Testis (tissue), 2 donors: ENCODE results near the gene PROSER2.

Experiments
- CTCF ChIP-seq, 3 experiments: fragments of 450-650 bp in 2 of 3; fragments of 200-600 bp in 1 of 3; sonication (generic) in 1 of 3; IDR thresholded peaks; one replicate each; pipeline ENCODE4 v1.5.1; 2016 to 2019; ENCODE audit warnings: antibody characterized with exemption in 3 of 3, mild to moderate bottlenecking in 2 of 3, moderate library complexity in 1 of 3
- POLR2A ChIP-seq: fragments of 450-650 bp; IDR thresholded peaks from one replicate; pipeline ENCODE4 v1.6.1; 2017; ENCODE audit warnings: antibody characterized with exemption, mild to moderate bottlenecking, moderate library complexity

- TF ChIP-seq POLR2A (no peak), CTCF (IDR thresholded peaks at IDR 0.05) (no peak)
Observed at GRCh38 chr10:11805792-11806191, 17.4 kb upstream of the PROSER2 start.
